Transverse colon (tissue), 4 donors: ENCODE data around the gene RUVBL1. TPM values are rescaled to one million over a fixed set of nuclear protein-coding genes. Genes with fewer than 3 reads are reported as not detected.

Experiments
- DNase-seq: peaks from one replicate; pipeline ENCODE4 v3.0.0-alpha.2; 2019
- H3K27ac ChIP-seq, 4 donors: fragments of 200-600 bp; sonication (generic); 2 replicates each; pipeline ENCODE4 v1.5.1; 2016 to 2018; ENCODE audit warnings: inconsistent platforms in 4 of 4
- H3K27me3 ChIP-seq: fragments of 200-600 bp; sonication (generic); 2 replicates; pipeline ENCODE4 v1.5.1; 2017; ENCODE audit warnings: inconsistent platforms
- H3K36me3 ChIP-seq, 4 donors: fragments of 200-600 bp; sonication (generic); 2 replicates each; pipeline ENCODE4 v1.5.1; 2017 to 2019; ENCODE audit warnings: inconsistent platforms in 4 of 4
- H3K4me1 ChIP-seq, 4 donors: fragments of 200-600 bp; sonication (generic); 2 replicates each; pipeline ENCODE4 v1.5.1; 2017 to 2020; ENCODE audit warnings: inconsistent platforms in 4 of 4
- H3K4me3 ChIP-seq, 4 donors: fragments of 200-600 bp; sonication (generic); 1 replicate in 1 of 4; 2 replicates in 3 of 4; pipeline versions ENCODE4 v1.5.1 to v1.6.1; 2017 to 2019; ENCODE audit warnings: inconsistent platforms in 4 of 4
- H3K9me3 ChIP-seq, 2 donors: fragments of 200-600 bp; sonication (generic); 2 replicates each; pipeline ENCODE4 v1.5.1; 2017 to 2019; ENCODE audit warnings: inconsistent platforms in 2 of 2
- EP300 ChIP-seq: sonication (generic); formaldehyde crosslinking; IDR thresholded peaks from one replicate; pipeline ENCODE4 v1.6.1; 2017; ENCODE audit warnings: antibody characterized with exemption, low read depth
- POLR2A ChIP-seq: fragments of 450-650 bp; IDR thresholded peaks from one replicate; pipeline ENCODE4 v1.6.1; 2016; ENCODE audit warnings: antibody characterized with exemption, mild to moderate bottlenecking, moderate library complexity
- POLR2AphosphoS5 ChIP-seq, 3 donors: sonication (generic); formaldehyde crosslinking; IDR thresholded peaks; one replicate each; pipeline ENCODE4 v1.6.1; 2016; ENCODE audit warnings: antibody characterized with exemption in 3 of 3
- WGBS, 2 donors: methylation state at CpG; one replicate each; pipeline ENCODE4 v1.1.5; 2018; ENCODE audit warnings: low coverage in 1 of 2; 5-methylcytosine and 5-hydroxymethylcytosine counted together
- in situ Hi-C, 4 donors: fragments of 200-750 bp; cut with MboI; loops; one replicate each; pipeline versions ENCODE4 v1.15.0 to v1.15.1; 2017; ENCODE audit warnings: low sequenced_read_pairs in 3 of 4, low pct_ligation_motif_present in 1 of 4, low pct_unique_long_range_greater_than_20kb in 1 of 4
- intact Hi-C: fragments of 100-400 bp; cut with DNase I; formaldehyde crosslinking; loops from one replicate; pipeline ENCODE4 v1.15.1; 2023; ENCODE audit warnings: low total_unique reads
- total RNA-seq, 4 donors: library from RNA; depleted of rRNA; stranded (reverse); fragments of >200 nt; gene quantifications; one replicate each; pipeline ENCODE4 v1.1.0, GENCODE V29; 2016
- TF ChIP-seq, protein P1 (sequence below), 5 experiments: fragments of 200-600 bp in 3 of 5; fragments of 450-650 bp in 2 of 5; sonication (generic) in 3 of 5; IDR thresholded peaks; 1 replicate in 2 of 5; 2 replicates in 3 of 5; pipeline ENCODE4 v1.5.1; 2016 to 2017; ENCODE audit warnings: antibody characterized with exemption in 5 of 5, inconsistent platforms in 3 of 5, mild to moderate bottlenecking in 2 of 5, moderate library complexity in 1 of 5

RUVBL1 gene
- total RNA-seq, 4 donors from 2014 or later, result 1.4 to 16.4 (median 10.1) TPM; not detected in 1

DNA sequence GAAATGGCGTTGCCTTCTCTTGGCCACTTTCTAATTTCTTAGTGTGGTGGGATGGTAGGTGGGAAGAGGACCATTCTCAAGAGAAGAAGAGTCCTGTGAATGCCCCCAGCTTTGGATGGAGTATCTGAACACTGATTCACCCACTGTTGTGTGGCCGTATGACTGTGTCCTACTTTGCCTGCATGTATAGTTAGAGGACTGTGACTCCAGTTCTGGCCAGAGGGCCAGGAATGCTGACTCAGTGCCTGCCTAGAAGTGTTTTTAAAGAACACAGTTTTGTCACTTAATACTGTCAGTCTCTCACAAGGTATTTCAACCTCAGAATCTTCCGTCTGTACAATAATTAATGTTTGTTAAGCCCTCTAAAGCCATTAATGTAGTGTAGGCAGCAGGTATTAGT, 69.2 kb downstream of the RUVBL1 start:
- H3K9me3 ChIP-seq, result no peaks in the 10 kb centered on the region
- peaks cover 25 to 36% (median 27%) of the 10 kb centered on the region in 4 donors for H3K4me1 ChIP-seq
- peaks cover 0 to 22% (median 9%) of the 10 kb centered on the region in 4 donors for H3K36me3 ChIP-seq
- in situ Hi-C loops (no loop called here), intact Hi-C loops (no loop called here)
- DNase-seq, result no peak
- no peak overlapping the region for H3K27ac ChIP-seq
- WGBS, 2 donors, result 57 to 86% methylated on average over 1 to 3 of the region's 3 CpGs
- no peak for TF ChIP-seq POLR2A
- TF ChIP-seq EP300, result no peak
- TF ChIP-seq, protein P1, sequence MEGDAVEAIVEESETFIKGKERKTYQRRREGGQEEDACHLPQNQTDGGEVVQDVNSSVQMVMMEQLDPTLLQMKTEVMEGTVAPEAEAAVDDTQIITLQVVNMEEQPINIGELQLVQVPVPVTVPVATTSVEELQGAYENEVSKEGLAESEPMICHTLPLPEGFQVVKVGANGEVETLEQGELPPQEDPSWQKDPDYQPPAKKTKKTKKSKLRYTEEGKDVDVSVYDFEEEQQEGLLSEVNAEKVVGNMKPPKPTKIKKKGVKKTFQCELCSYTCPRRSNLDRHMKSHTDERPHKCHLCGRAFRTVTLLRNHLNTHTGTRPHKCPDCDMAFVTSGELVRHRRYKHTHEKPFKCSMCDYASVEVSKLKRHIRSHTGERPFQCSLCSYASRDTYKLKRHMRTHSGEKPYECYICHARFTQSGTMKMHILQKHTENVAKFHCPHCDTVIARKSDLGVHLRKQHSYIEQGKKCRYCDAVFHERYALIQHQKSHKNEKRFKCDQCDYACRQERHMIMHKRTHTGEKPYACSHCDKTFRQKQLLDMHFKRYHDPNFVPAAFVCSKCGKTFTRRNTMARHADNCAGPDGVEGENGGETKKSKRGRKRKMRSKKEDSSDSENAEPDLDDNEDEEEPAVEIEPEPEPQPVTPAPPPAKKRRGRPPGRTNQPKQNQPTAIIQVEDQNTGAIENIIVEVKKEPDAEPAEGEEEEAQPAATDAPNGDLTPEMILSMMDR (IDR thresholded peaks at IDR 0.05), result no peak
- TF ChIP-seq POLR2AphosphoS5 (IDR thresholded peaks at IDR 0.05), result no peak
- no peaks in the 10 kb centered on the region for H3K27me3 ChIP-seq
- peak overlapping the region in 1 of 4 donors; percentile 73 for H3K4me3 ChIP-seq

DNA sequence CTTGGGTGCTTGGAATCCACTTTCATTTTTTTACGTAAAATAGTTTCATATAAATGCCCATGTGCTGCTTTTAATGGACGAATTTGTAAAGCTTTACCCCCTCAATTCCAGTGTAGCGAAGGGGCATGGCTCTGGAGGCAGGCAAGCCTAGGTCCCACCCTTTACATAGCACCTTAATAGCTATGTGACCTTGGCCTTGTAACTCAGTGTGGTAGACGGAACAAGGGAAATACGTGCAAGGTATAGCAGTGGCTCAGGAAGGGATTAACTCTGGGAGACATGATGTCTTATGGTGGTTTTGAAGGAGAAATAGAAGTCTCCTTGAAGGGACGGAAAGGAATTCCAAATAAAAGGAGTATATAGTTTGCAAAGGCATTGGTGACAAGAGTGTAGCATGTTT, 70.0 kb downstream of the RUVBL1 start:
- TF ChIP-seq POLR2A, result no peak
- DNase-seq, result no peak
- peak overlapping the region; percentile 88 to 97 (median 92) for H3K27ac ChIP-seq
- H3K27me3 ChIP-seq, result no peaks in the 10 kb centered on the region
- H3K4me1 ChIP-seq, result peaks cover 25 to 36% (median 27%) of the 10 kb centered on the region in 4 donors
- WGBS, 2 donors, result 44 to 56% methylated on average over 3 to 6 of the region's 6 CpGs
- in situ Hi-C loops (no loop called here), intact Hi-C loops (no loop called here)
- H3K4me3 ChIP-seq, result peak overlapping the region in 3 of 4 donors; percentile 73 to 96 (median 78)
- H3K36me3 ChIP-seq, result peaks cover 0 to 15% (median 7%) of the 10 kb centered on the region in 4 donors
- no peaks in the 10 kb centered on the region for H3K9me3 ChIP-seq

GRCh38 chr3:128052595-128053351, 70.8 kb downstream of the RUVBL1 start:
- no peak for DNase-seq

DNA sequence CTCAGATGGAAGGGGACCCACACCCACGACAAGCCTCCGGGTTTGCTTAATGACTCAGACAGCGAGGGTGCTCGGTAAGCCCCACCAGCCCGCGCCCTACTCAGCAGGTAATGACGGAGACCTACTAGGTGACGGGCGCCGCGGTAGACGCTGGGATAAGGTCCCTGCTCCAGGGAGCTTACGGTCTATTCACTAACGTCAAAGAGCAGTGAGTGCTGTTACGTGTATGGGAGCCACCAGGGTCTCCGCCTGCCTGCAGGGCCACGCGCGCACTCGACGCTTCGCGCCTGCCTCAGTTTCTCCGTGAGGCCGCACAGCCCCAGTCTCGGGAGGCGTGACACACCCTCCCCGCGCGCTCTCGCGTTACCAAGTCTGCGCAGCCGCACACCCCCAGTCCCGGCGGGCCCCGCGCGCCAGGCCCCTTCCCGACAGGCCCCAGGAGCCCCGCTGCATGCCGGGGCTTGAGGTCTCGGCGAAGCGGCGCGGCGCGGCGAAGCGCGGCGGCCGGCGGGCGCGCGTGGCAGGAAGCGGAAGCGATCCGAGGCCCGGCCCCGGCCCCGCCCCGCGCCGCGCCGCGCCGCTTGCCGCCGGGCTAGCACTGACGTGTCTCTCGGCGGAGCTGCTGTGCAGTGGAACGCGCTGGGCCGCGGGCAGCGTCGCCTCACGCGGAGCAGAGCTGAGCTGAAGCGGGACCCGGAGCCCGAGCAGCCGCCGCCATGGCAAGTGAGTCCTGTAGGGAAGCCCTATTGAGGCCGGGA, 71.6 kb downstream of the RUVBL1 start, which contains the start of gene SEC61A1:
TSS of gene SEC61A1 (plus strand) at position 601 of the 758 bp plus-strand sequence. CDS start at position 717, 116 bp downstream.
- H3K27ac ChIP-seq, result peak within 1 kb of the TSS; percentile 88 to 97 (median 92)
- intact Hi-C loops, result no loop called here
- peaks cover 0 to 8% (median 3%) of the 10 kb centered on the region in 4 donors for H3K36me3 ChIP-seq

More at GRCh38 chr3:128052595-128053351, 70.8 kb downstream of the RUVBL1 start:
- Histone ChIP-seq H3K4me1 (peaks cover 25 to 36% (median 27%) of the 10 kb centered on the region in 4 donors), H3K9me3 (no peaks in the 10 kb centered on the region), H3K27me3 (no peaks in the 10 kb centered on the region), H3K27ac (peak overlapping the region; percentile 88 to 97 (median 92)), H3K4me3 (peak overlapping the region; percentile 73 to 96 (median 76)), H3K36me3 (peaks cover 0 to 11% (median 5%) of the 10 kb centered on the region in 4 donors)
- TF ChIP-seq POLR2AphosphoS5 (IDR thresholded peaks at IDR 0.05) (peak in 1 of 3 donors; percentile 20), EP300 (no peak)
- in situ Hi-C loops, result no loop called here
- WGBS, 2 donors, result 1% methylated on average over 33 of the region's 33 CpGs; no CpG with 5 or more reads in 1 of the 2 donors
- intact Hi-C loops, result no loop called here

DNA sequence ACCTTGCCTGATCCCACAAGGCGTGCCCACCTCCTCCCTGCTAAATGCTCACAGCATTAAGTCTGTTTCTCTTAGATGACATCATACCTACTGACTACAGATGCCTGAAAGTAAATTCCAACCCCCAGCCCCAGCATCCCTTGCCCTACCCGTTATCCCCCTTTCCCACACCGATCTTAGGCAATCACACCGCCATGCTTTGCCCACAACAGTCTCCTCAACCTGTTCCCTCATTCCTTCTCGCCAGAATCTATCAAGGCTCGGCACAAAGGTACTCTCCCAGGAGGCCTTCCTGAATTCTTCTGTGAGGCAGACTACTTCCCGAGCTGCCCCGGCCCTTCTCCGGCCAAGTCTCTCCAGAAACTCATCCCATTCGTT, 72.2 kb downstream of the RUVBL1 start:
- Histone ChIP-seq H3K9me3 (no peaks in the 10 kb centered on the region), H3K36me3 (peaks cover 0 to 2% (median under 1%) of the 10 kb centered on the region in 4 donors), H3K4me1 (peaks cover 25 to 36% (median 27%) of the 10 kb centered on the region in 4 donors), H3K4me3 (peak overlapping the region; percentile 72 to 96 (median 76)), H3K27ac (peak overlapping the region; percentile 86 to 97 (median 91)), H3K27me3 (peaks cover 4% of the 10 kb centered on the region)
- intact Hi-C loops, result no loop called here
- no peak for DNase-seq
- TF ChIP-seq EP300 (no peak), POLR2A (no peak), POLR2AphosphoS5 (IDR thresholded peaks at IDR 0.05) (no peak)
- TF ChIP-seq, protein P1 (IDR thresholded peaks at IDR 0.05), result no peak
- 0 to 15% methylated on average over 4 to 10 of the region's 10 CpGs for WGBS, 2 donors
- in situ Hi-C loops, result no loop called here

More for the DNA sequence above, 71.6 kb downstream of the RUVBL1 start, which contains the start of gene SEC61A1:
- H3K9me3 ChIP-seq, result no peaks in the 10 kb centered on the region
- DNase-seq, result peak; percentile 97
- no peak for TF ChIP-seq EP300
- peak; percentile 78 to 95 (median 91) for TF ChIP-seq POLR2AphosphoS5 (IDR thresholded peaks at IDR 0.05)
- TF ChIP-seq POLR2A, result peak; percentile 88
- peaks cover 4% of the 10 kb centered on the region for H3K27me3 ChIP-seq
- in situ Hi-C loops, result no loop called here
- peak within 1 kb of the TSS; percentile 73 to 96 (median 76) for H3K4me3 ChIP-seq
- WGBS, 2 donors, result 0% methylated on average over 29 of the region's 90 CpGs; no CpG with 5 or more reads in 1 of the 2 donors
- peaks cover 25 to 36% (median 27%) of the 10 kb centered on the region in 4 donors for H3K4me1 ChIP-seq
